ENCODE data around the gene BLACAT1.

The BLACAT1 gene

GRCh38 chr1:205504311-205505075 lies 48.6 kb upstream of the BLACAT1 start, which contains the start of gene CDK18:
Gene CDK18 (plus strand): TSS chr1:205504669. CDS start chr1:205523168, 18,499 bp downstream.
- ATAC-seq: peak; percentile 85
- TF ChIP-seq GLIS3 (CRISPR knock-in tag; IDR thresholded peaks at IDR 0.05) (no peak), CSRNP3 (CRISPR knock-in tag; IDR thresholded peaks at IDR 0.05) (no peak), ZC3H10 (CRISPR knock-in tag; IDR thresholded peaks at IDR 0.05) (no peak), ZNF8 (CRISPR knock-in tag; IDR thresholded peaks at IDR 0.05) (no peak), CREB5 (CRISPR knock-in tag; IDR thresholded peaks at IDR 0.05; ENCODE audit: low read depth) (no peak), OSR1 (CRISPR knock-in tag; IDR thresholded peaks at IDR 0.05) (no peak), CSDC2 (CRISPR knock-in tag; IDR thresholded peaks at IDR 0.05) (no peak), ESRRG (CRISPR knock-in tag; IDR thresholded peaks at IDR 0.05) (no peak), ISL1 (CRISPR knock-in tag; IDR thresholded peaks at IDR 0.05) (no peak)
- TF ChIP-seq, protein P1, sequence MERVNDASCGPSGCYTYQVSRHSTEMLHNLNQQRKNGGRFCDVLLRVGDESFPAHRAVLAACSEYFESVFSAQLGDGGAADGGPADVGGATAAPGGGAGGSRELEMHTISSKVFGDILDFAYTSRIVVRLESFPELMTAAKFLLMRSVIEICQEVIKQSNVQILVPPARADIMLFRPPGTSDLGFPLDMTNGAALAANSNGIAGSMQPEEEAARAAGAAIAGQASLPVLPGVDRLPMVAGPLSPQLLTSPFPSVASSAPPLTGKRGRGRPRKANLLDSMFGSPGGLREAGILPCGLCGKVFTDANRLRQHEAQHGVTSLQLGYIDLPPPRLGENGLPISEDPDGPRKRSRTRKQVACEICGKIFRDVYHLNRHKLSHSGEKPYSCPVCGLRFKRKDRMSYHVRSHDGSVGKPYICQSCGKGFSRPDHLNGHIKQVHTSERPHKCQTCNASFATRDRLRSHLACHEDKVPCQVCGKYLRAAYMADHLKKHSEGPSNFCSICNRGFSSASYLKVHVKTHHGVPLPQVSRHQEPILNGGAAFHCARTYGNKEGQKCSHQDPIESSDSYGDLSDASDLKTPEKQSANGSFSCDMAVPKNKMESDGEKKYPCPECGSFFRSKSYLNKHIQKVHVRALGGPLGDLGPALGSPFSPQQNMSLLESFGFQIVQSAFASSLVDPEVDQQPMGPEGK (CRISPR knock-in tag; IDR thresholded peaks at IDR 0.05; ENCODE audit: borderline replicate concordance): no peak

GRCh38 chr1:205502992-205503391 lies 47.1 kb upstream of the BLACAT1 start:
- no peak for TF ChIP-seq ZFP3 (CRISPR knock-in tag; IDR thresholded peaks at IDR 0.05)
- no peak for TF ChIP-seq ZNF70 (CRISPR knock-in tag; IDR thresholded peaks at IDR 0.05)
- no peak for TF ChIP-seq CSDC2 (CRISPR knock-in tag; IDR thresholded peaks at IDR 0.05)
- no peak for TF ChIP-seq TOX (CRISPR knock-in tag; IDR thresholded peaks at IDR 0.05; ENCODE audit: borderline replicate concordance)
- TF ChIP-seq CSRNP3 (CRISPR knock-in tag; IDR thresholded peaks at IDR 0.05): no peak
- TF ChIP-seq ARNTL (CRISPR knock-in tag; IDR thresholded peaks at IDR 0.05; ENCODE audit: borderline replicate concordance, low read depth): no peak
- TF ChIP-seq SNAI2 (CRISPR knock-in tag; IDR thresholded peaks at IDR 0.05): no peak
- no peak for TF ChIP-seq CREB5 (CRISPR knock-in tag; IDR thresholded peaks at IDR 0.05; ENCODE audit: low read depth)
- no peak for TF ChIP-seq ISL1 (CRISPR knock-in tag; IDR thresholded peaks at IDR 0.05)
- TF ChIP-seq, protein P1 (CRISPR knock-in tag; IDR thresholded peaks at IDR 0.05; ENCODE audit: borderline replicate concordance): no peak
- no peak for TF ChIP-seq ESRRG (CRISPR knock-in tag; IDR thresholded peaks at IDR 0.05)
- TF ChIP-seq ZC3H10 (CRISPR knock-in tag; IDR thresholded peaks at IDR 0.05): no peak
- TF ChIP-seq TCF4 (CRISPR knock-in tag; IDR thresholded peaks at IDR 0.05; ENCODE audit: borderline replicate concordance): no peak
- TF ChIP-seq ZFP30 (CRISPR knock-in tag; IDR thresholded peaks at IDR 0.05): no peak
- no peak for ATAC-seq

- no peak for ATAC-seq
Measured at GRCh38 chr1:205502111-205502810, 46.4 kb upstream of the BLACAT1 start.

More at GRCh38 chr1:205502111-205502810, 46.4 kb upstream of the BLACAT1 start:
- no peak for TF ChIP-seq ZFP30 (CRISPR knock-in tag; IDR thresholded peaks at IDR 0.05)
- no peak for TF ChIP-seq TCF4 (CRISPR knock-in tag; IDR thresholded peaks at IDR 0.05; ENCODE audit: borderline replicate concordance)
- no peak for TF ChIP-seq ZNF565 (CRISPR knock-in tag; conservative IDR thresholded peaks at IDR 0.05; ENCODE audit: low read depth)
- no peak for TF ChIP-seq RARB (CRISPR knock-in tag; IDR thresholded peaks at IDR 0.05)
- no peak for TF ChIP-seq BACH2 (CRISPR knock-in tag; IDR thresholded peaks at IDR 0.05; ENCODE audit: borderline replicate concordance)
